SU-DHL-6 (cell line): Measurements from ENCODE around the gene COBL.

Source experiments
- EZH2phosphoT487 ChIP-seq: fragments of 200-600 bp; sonication (generic), shearing (Covaris generic); conservative IDR thresholded peaks from 2 replicates; pipeline ENCODE4 v1.6.1; 2018; ENCODE audit warnings: mild to moderate bottlenecking, antibody characterized with exemption, low read length, moderate library complexity, mixed read lengths
- TF ChIP-seq, protein P1 (sequence below): fragments of 200-600 bp; sonication (generic); IDR thresholded peaks from one replicate; pipeline ENCODE4 v1.5.1; 2017; ENCODE audit warnings: antibody characterized with exemption, mild to moderate bottlenecking, low read length, moderate library complexity; ENCODE audit not compliant: insufficient read depth, poor library complexity, severe bottlenecking

DNA sequence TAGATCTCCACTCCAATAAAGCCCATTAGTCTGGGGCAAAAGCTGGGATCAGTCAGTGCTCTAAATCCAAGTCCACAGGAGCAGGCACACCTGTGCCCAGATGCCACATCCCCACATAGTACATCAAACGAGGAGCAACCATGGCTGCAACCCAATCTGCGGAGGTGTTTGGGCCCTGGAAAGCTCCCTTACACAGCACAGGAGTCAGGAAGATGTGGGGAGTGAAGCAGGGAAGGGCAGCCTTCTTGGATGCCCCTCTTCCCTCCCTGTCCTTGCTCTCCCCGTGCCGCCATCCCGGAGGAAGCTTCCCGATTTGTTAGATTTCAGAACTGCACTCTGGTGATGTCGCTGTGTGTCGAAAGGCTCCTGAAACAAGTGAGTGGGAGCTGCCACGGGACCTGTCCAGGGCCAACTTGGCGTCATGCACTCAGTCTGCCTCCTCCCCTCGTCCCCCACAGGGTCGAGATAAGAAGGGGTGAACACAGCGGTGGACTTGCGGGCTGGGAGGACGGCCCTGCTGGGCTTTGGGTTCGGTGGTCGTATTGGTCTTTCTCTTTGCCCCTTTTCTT is 303.3 kb downstream of the COBL start:
- TF ChIP-seq, protein P1, sequence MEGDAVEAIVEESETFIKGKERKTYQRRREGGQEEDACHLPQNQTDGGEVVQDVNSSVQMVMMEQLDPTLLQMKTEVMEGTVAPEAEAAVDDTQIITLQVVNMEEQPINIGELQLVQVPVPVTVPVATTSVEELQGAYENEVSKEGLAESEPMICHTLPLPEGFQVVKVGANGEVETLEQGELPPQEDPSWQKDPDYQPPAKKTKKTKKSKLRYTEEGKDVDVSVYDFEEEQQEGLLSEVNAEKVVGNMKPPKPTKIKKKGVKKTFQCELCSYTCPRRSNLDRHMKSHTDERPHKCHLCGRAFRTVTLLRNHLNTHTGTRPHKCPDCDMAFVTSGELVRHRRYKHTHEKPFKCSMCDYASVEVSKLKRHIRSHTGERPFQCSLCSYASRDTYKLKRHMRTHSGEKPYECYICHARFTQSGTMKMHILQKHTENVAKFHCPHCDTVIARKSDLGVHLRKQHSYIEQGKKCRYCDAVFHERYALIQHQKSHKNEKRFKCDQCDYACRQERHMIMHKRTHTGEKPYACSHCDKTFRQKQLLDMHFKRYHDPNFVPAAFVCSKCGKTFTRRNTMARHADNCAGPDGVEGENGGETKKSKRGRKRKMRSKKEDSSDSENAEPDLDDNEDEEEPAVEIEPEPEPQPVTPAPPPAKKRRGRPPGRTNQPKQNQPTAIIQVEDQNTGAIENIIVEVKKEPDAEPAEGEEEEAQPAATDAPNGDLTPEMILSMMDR, result no peak
- TF ChIP-seq EZH2phosphoT487, result no peak
